Smooth muscle cell of trachea (primary cell): Measurements from ENCODE around the gene SYCP2L. TPM values are rescaled to one million over a fixed set of nuclear protein-coding genes. Genes with fewer than 3 reads are reported as not detected.

Source experiments
- total RNA-seq: library from RNA; depleted of rRNA; stranded (reverse); fragments of >200 nt; gene quantifications from 2 replicates; pipeline ENCODE4 v1.2.1, GENCODE V29; 2014

Gene SYCP2L
- not detected in 2 replicates for total RNA-seq

GRCh38 chr6:10886691-10887502 is at the start of gene SYCP2L:
Gene SYCP2L (plus strand): TSS chr6:10887052. CDS start chr6:10887127, 75 bp downstream.

GRCh38 chr6:10837995-10838793 is 48.7 kb upstream of the SYCP2L start, which contains the start of gene MAK:
Gene MAK (minus strand): TSS chr6:10838539. CDS start chr6:10830648, 7,891 bp downstream.

Other genes starting within 250 kb of the SYCP2L start
- 0.50 and 0.58 TPM in 2 replicates for gene C6orf52, start 192.4 kb upstream of the SYCP2L start, total RNA-seq
- gene PAK1IP1, start 192.1 kb upstream of the SYCP2L start, total RNA-seq: 13.7 and 20.1 TPM in 2 replicates
- gene TMEM14C, start 164.0 kb upstream of the SYCP2L start, total RNA-seq: 133 and 165 TPM in 2 replicates
- 77.9 and 139 TPM in 2 replicates for gene TMEM14B, start 139.2 kb upstream of the SYCP2L start, total RNA-seq
- gene MAK, start 48.5 kb upstream of the SYCP2L start, total RNA-seq: not detected in 2 replicates
- gene GCM2, start 5.0 kb upstream of the SYCP2L start, total RNA-seq: not detected in 2 replicates
- gene ELOVL2, start 157.3 kb downstream of the SYCP2L start, total RNA-seq: under 0.01 TPM in 1 of 2 replicates, not detected in the other
- gene SMIM13, start 206.8 kb downstream of the SYCP2L start, total RNA-seq: 3.8 and 8.9 TPM in 2 replicates
- not detected in 2 replicates for gene ERVFRD-1, start 224.7 kb downstream of the SYCP2L start, total RNA-seq